IMR-90 (cell line): Measurements from ENCODE around the gene MRPS10. TPM values are rescaled to one million over a fixed set of nuclear protein-coding genes. Genes with fewer than 3 reads are reported as not detected.

Experiments used
- ATAC-seq: fragments of 200-7000 bp; cut with Tn5 transposase; 2 replicates; pipeline ENCODE4 v1.9.1; 2020; ENCODE audit warnings: low read depth, mild to moderate bottlenecking, moderate library complexity
- BruUV-seq: library from RNA; stranded (reverse); fragments of 400-500 nt; replicated peaks from 2 replicates; lab custom pipeline; 2021; lab: Mats Ljungman, UMichigan
- CTCF ChIA-PET: fragments of 300-600 bp; formaldehyde crosslinking; extraction: SDS; loops from one replicate; lab custom pipeline; 2021; ENCODE audit warnings: antibody characterized with exemption; lab: Yijun Ruan, JAX
- POLR2A ChIA-PET: fragments of 300-600 bp; sonication (Branson Sonifier 250); formaldehyde crosslinking; loops from one replicate; lab custom pipeline; 2022; ENCODE audit warnings: antibody characterized with exemption; ENCODE audit not compliant: unreplicated experiment; lab: Charles Lee
- DNase-seq: peaks from one replicate; pipeline ENCODE4 v3.0.0; 2013
- H2AFZ ChIP-seq: replicated peaks from 2 replicates; pipeline ENCODE3; 2013; ENCODE audit warnings: low read length, mild to moderate bottlenecking; ENCODE audit not compliant: poor library complexity
- H2AK5ac ChIP-seq: 2 replicates; pipeline ENCODE4 v1.6.1; 2013; ENCODE audit warnings: low read depth, low read length, inconsistent platforms
- H2AK9ac ChIP-seq: replicated peaks from 2 replicates; pipeline ENCODE3; 2013; ENCODE audit warnings: mild to moderate bottlenecking, low read depth, low read length, moderate library complexity; ENCODE audit not compliant: poor library complexity
- H2BK120ac ChIP-seq: 2 replicates; pipeline ENCODE4 v1.6.1; 2013; ENCODE audit warnings: low read depth, low read length, inconsistent platforms
- H2BK15ac ChIP-seq: 3 replicates; pipeline ENCODE4 v1.6.1; 2013; ENCODE audit warnings: low read depth, low read length, inconsistent platforms
- H2BK20ac ChIP-seq: 2 replicates; pipeline ENCODE4 v1.6.1; 2013; ENCODE audit warnings: low read depth, mild to moderate bottlenecking, inconsistent platforms, low read length, moderate library complexity
- H2BK5ac ChIP-seq: 2 replicates; pipeline ENCODE4 v1.6.1; 2013; ENCODE audit warnings: mild to moderate bottlenecking, low read depth, low read length, inconsistent platforms; ENCODE audit not compliant: poor library complexity, severe bottlenecking
- H3K14ac ChIP-seq: replicated peaks from 2 replicates; pipeline ENCODE4 v1.6.1; 2013; ENCODE audit warnings: low read depth, low read length, inconsistent platforms
- H3K18ac ChIP-seq: 2 replicates; pipeline ENCODE4 v1.6.1; 2013; ENCODE audit warnings: low read depth, low read length, control low read depth
- H3K23ac ChIP-seq: 2 replicates; pipeline ENCODE4 v1.6.1; 2013; ENCODE audit warnings: low read depth, low read length, inconsistent platforms
- H3K27ac ChIP-seq: 2 replicates; pipeline ENCODE4 v1.5.1; 2013; ENCODE audit warnings: mild to moderate bottlenecking, control low read depth, low read length; ENCODE audit not compliant: insufficient read depth
- H3K27me3 ChIP-seq: 2 replicates; pipeline ENCODE4 v1.6.1; 2013; ENCODE audit warnings: low read length; ENCODE audit not compliant: control insufficient read depth, insufficient read depth
- H3K36me3 ChIP-seq: 2 replicates; pipeline ENCODE4 v1.6.1; 2013; ENCODE audit warnings: low read length, mixed read lengths; ENCODE audit not compliant: control insufficient read depth, insufficient read depth
- H3K4ac ChIP-seq: 2 replicates; pipeline ENCODE4 v1.6.1; 2013; ENCODE audit warnings: low read depth, low read length, inconsistent platforms
- H3K4me1 ChIP-seq: 2 replicates; pipeline ENCODE4 v1.6.1; 2013; ENCODE audit warnings: low read length, mixed read lengths; ENCODE audit not compliant: control insufficient read depth, insufficient read depth
- H3K4me2 ChIP-seq: 2 replicates; pipeline ENCODE4 v1.6.1; 2013; ENCODE audit warnings: low read depth, mild to moderate bottlenecking, control low read depth, low read length, moderate library complexity
- H3K4me3 ChIP-seq: 2 replicates; pipeline ENCODE4 v1.5.1; 2013; ENCODE audit warnings: low read depth, mild to moderate bottlenecking, control low read depth, low read length, moderate library complexity; ENCODE audit not compliant: insufficient read depth
- H3K56ac ChIP-seq: 2 replicates; pipeline ENCODE4 v1.6.1; 2013; ENCODE audit warnings: low read length, inconsistent platforms; ENCODE audit not compliant: insufficient read depth; ENCODE audit errors: extremely low read depth
- H3K79me1 ChIP-seq, 2 experiments: 2 replicates each; pipeline ENCODE4 v1.6.1; 2013; ENCODE audit warnings: low read length in 2 of 2, inconsistent platforms in 1 of 2, low read depth in 1 of 2
- H3K9ac ChIP-seq: 2 replicates; pipeline ENCODE4 v1.6.1; 2013; ENCODE audit warnings: low read depth, low read length, control low read depth
- H3K9me1 ChIP-seq: 2 replicates; pipeline ENCODE4 v1.6.1; 2013; ENCODE audit warnings: low read length, inconsistent platforms; ENCODE audit not compliant: insufficient read depth
- H3K9me3 ChIP-seq: 2 replicates; pipeline ENCODE4 v1.6.1; 2013; ENCODE audit warnings: low read length; ENCODE audit not compliant: control insufficient read depth, insufficient read depth
- H4K20me1 ChIP-seq: 2 replicates; pipeline ENCODE4 v1.6.1; 2013; ENCODE audit warnings: low read length, inconsistent platforms; ENCODE audit not compliant: insufficient read depth
- H4K5ac ChIP-seq: 2 replicates; pipeline ENCODE4 v1.6.1; 2013; ENCODE audit warnings: mild to moderate bottlenecking, low read depth, low read length, control low read depth
- H4K8ac ChIP-seq, 2 experiments: 2 replicates each; pipeline ENCODE4 v1.6.1; 2013; ENCODE audit warnings: low read depth in 2 of 2, low read length in 2 of 2, control low read depth in 1 of 2, inconsistent platforms in 1 of 2
- H4K91ac ChIP-seq: 2 replicates; pipeline ENCODE4 v1.6.1; 2013; ENCODE audit warnings: low read depth, low read length, inconsistent platforms; ENCODE audit not compliant: insufficient read depth
- BHLHE40 ChIP-seq: fragments of 150-350 bp; IDR thresholded peaks from 2 replicates; pipeline ENCODE4 v1.6.1; 2016; ENCODE audit warnings: mild to moderate bottlenecking, low read depth, low read length
- CEBPB ChIP-seq: IDR thresholded peaks from 2 replicates; pipeline ENCODE4 v1.6.1; 2012; ENCODE audit warnings: low read depth, low read length, improper control_type of control experiment
- CHD1 ChIP-seq: IDR thresholded peaks from 2 replicates; pipeline ENCODE4 v1.6.1; 2012; ENCODE audit warnings: low read depth, low read length, improper control_type of control experiment
- FOS ChIP-seq: fragments of 150-350 bp; IDR thresholded peaks from 2 replicates; pipeline ENCODE4 v1.6.1; 2016; ENCODE audit warnings: low read depth, low read length
- MAZ ChIP-seq: IDR thresholded peaks from 2 replicates; pipeline ENCODE4 v1.6.1; 2012; ENCODE audit warnings: low read depth, mild to moderate bottlenecking, low read length, improper control_type of control experiment, moderate library complexity, borderline replicate concordance
- NFE2L2 ChIP-seq: fragments of 150-350 bp; IDR thresholded peaks from 2 replicates; pipeline ENCODE4 v1.6.1; 2016; ENCODE audit warnings: low read depth, mild to moderate bottlenecking, low read length
- RAD21 ChIP-seq: IDR thresholded peaks from 2 replicates; pipeline ENCODE4 v1.6.1; 2012; ENCODE audit warnings: low read length, improper control_type of control experiment
- RCOR1 ChIP-seq: IDR thresholded peaks from 2 replicates; pipeline ENCODE4 v1.6.1; 2012; ENCODE audit warnings: mild to moderate bottlenecking, low read length, improper control_type of control experiment; ENCODE audit not compliant: insufficient replicate concordance
- RFX5 ChIP-seq: IDR thresholded peaks from 2 replicates; pipeline ENCODE4 v1.8.0; 2012; ENCODE audit warnings: low read depth, mild to moderate bottlenecking, low read length, moderate library complexity
- SMC3 ChIP-seq: fragments of 150-350 bp; IDR thresholded peaks from 2 replicates; pipeline ENCODE4 v1.6.1; 2016; ENCODE audit warnings: low read depth, mild to moderate bottlenecking, antibody characterized with exemption, low read length, moderate library complexity
- WGBS, 2 experiments: methylation state at CpG; one replicate each; pipeline versions ENCODE4 v1.1.5 to v1.1.7; 2013; ENCODE audit warnings: missing lambda C conversion rate in 2 of 2; ENCODE audit not compliant: insufficient read length in 1 of 2; ENCODE audit errors: extremely low coverage in 2 of 2; 5-methylcytosine and 5-hydroxymethylcytosine counted together
- dilution Hi-C: fragments of 300-500 bp; cut with HindIII; formaldehyde crosslinking; loops from one replicate; pipeline ENCODE4 v1.14.3; 2018; ENCODE audit warnings: low sequenced_read_pairs; ENCODE audit not compliant: unreplicated experiment
- in situ Hi-C: fragments of 300-500 bp; cut with MboI; formaldehyde crosslinking; loops from 3 replicates; pipeline ENCODE4 v1.14.3; 2019; ENCODE audit warnings: low sequenced_read_pairs, inconsistent platforms, mixed read lengths
- intact Hi-C: fragments of 100-400 bp; cut with micrococcal nuclease; formaldehyde crosslinking; loops from 2 replicates; pipeline ENCODE4 v1.10.0; 2022
- polyA plus RNA-seq, 3 experiments: library from polyadenylated mRNA; depleted of rRNA; stranded (reverse); fragments of >200 nt; gene quantifications; 2 replicates each; pipeline ENCODE4 v1.2.3, GENCODE V29; 2012; ENCODE audit warnings: low replicate concordance in 1 of 3
- total RNA-seq: library from RNA; depleted of rRNA; stranded (reverse); fragments of >200 nt; gene quantifications from 2 replicates; pipeline ENCODE4 v1.2.3, GENCODE V29; 2012
- TF ChIP-seq, protein P1 (sequence below): fragments of 150-350 bp; IDR thresholded peaks from 2 replicates; pipeline ENCODE4 v1.6.1; 2016; ENCODE audit warnings: low read depth, mild to moderate bottlenecking, low read length, moderate library complexity, borderline replicate concordance
- TF ChIP-seq, protein P2 (sequence below): fragments of 150-350 bp; IDR thresholded peaks from 2 replicates; pipeline ENCODE4 v1.6.1; 2017; ENCODE audit warnings: mild to moderate bottlenecking, antibody characterized with exemption, low read length, low read depth
- TF ChIP-seq, protein P3 (sequence below): conservative IDR thresholded peaks from 2 replicates; pipeline ENCODE4 v1.5.1; 2012; ENCODE audit warnings: mild to moderate bottlenecking, low read depth, low read length, improper control_type of control experiment

Gene MRPS10
- total and polyA plus RNA-seq, 2 of the 4 experiments (the other 2 are of a cell fraction): 28.5 to 47.0 TPM

DNA sequence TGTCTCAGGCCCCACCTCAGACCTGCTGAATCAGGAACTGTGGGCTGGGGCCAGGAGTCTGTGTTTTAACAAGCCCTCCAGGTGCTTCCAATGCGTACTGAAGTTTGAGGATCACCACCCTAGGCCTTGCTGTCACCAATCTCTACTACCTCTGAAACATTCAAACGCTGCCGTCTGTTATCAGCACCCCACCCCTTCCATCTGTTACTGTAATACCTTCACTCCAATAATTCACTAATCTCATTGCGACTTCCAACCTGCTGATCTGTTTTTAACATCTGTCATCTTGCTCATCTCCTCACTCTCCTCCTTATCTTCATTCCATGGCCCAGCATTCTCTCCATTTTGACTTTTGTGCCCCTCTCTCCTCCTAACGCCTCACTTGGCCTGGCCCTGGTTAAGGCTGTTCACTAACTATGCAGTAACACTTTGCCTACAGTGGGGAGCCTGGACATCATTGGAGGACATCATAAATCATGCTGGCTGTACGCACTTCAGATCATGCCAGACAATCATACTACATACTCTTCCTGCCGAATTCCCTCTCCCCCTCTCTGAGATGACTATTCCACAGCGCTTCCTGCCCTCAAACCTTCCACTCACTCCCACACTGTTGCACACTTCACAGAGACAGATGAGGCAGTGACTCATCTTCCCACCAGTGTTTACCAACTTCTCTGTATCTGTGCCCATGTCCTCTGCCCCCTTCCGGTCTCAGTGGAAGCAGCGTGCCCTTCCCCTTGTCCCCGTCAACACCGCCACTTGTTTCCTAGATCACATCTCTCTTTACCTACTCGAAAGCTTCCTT, 19.9 kb downstream of the MRPS10 start:
- intact Hi-C loops (no loop called here), in situ Hi-C loops (no loop called here), dilution Hi-C loops (no loop called here)
- peak overlapping the region; percentile 43 to 91 for H4K8ac ChIP-seq
- peak overlapping the region; percentile 63 for H2AK9ac ChIP-seq
- peaks cover 0 to 21% of the 10 kb centered on the region in 2 experiments; a peak in 2 of 4 replicates for H3K79me1 ChIP-seq
- peak overlapping the region; percentile 73 for H2AFZ ChIP-seq
- TF ChIP-seq FOS (peak; percentile 93), MAZ (0 out of 2 replicates have a peak, but pooled peaks have one; percentile 42), RCOR1 (no peak), NFE2L2 (no peak), CHD1 (no peak), CEBPB (peak; percentile 72), BHLHE40 (peak; percentile 76; the same call in 1 of the 2 replicates), SMC3 (no peak), RFX5 (no peak), RAD21 (no peak)
- TF ChIP-seq, protein P1, sequence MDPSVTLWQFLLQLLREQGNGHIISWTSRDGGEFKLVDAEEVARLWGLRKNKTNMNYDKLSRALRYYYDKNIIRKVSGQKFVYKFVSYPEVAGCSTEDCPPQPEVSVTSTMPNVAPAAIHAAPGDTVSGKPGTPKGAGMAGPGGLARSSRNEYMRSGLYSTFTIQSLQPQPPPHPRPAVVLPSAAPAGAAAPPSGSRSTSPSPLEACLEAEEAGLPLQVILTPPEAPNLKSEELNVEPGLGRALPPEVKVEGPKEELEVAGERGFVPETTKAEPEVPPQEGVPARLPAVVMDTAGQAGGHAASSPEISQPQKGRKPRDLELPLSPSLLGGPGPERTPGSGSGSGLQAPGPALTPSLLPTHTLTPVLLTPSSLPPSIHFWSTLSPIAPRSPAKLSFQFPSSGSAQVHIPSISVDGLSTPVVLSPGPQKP: no peak
- TF ChIP-seq, protein P2, sequence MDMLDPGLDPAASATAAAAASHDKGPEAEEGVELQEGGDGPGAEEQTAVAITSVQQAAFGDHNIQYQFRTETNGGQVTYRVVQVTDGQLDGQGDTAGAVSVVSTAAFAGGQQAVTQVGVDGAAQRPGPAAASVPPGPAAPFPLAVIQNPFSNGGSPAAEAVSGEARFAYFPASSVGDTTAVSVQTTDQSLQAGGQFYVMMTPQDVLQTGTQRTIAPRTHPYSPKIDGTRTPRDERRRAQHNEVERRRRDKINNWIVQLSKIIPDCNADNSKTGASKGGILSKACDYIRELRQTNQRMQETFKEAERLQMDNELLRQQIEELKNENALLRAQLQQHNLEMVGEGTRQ: no peak
- TF ChIP-seq, protein P3, sequence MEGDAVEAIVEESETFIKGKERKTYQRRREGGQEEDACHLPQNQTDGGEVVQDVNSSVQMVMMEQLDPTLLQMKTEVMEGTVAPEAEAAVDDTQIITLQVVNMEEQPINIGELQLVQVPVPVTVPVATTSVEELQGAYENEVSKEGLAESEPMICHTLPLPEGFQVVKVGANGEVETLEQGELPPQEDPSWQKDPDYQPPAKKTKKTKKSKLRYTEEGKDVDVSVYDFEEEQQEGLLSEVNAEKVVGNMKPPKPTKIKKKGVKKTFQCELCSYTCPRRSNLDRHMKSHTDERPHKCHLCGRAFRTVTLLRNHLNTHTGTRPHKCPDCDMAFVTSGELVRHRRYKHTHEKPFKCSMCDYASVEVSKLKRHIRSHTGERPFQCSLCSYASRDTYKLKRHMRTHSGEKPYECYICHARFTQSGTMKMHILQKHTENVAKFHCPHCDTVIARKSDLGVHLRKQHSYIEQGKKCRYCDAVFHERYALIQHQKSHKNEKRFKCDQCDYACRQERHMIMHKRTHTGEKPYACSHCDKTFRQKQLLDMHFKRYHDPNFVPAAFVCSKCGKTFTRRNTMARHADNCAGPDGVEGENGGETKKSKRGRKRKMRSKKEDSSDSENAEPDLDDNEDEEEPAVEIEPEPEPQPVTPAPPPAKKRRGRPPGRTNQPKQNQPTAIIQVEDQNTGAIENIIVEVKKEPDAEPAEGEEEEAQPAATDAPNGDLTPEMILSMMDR: peak; percentile 32; the same call in 1 of the 2 replicates
- peaks cover 30% of the 10 kb centered on the region for H3K4me1 ChIP-seq
- peak overlapping the region; percentile 18; the same call in 1 of the 2 replicates for H3K9ac ChIP-seq
- peak overlapping the region; percentile 83 for H2BK20ac ChIP-seq
- 65% methylated on average over 9 of the region's 13 CpGs; no CpG with 5 or more reads in 1 of the 2 experiments for WGBS, 2 experiments
- H3K4me2 ChIP-seq: peak overlapping the region; percentile 56
- BruUV-seq: no TSS peak
- H2BK120ac ChIP-seq: peak overlapping the region; percentile 92
- H3K9me3 ChIP-seq: no peaks in the 10 kb centered on the region
- peak overlapping the region; percentile 88 for H3K14ac ChIP-seq
- H4K5ac ChIP-seq: peak overlapping the region; percentile 46
- DNase-seq: peak; percentile 90
- H3K56ac ChIP-seq: peak overlapping the region; percentile 19; the same call in 1 of the 2 replicates
- peaks cover 25% of the 10 kb centered on the region for H3K9me1 ChIP-seq
- H3K27me3 ChIP-seq: no peaks in the 10 kb centered on the region
- peak overlapping the region; percentile 78 for H3K18ac ChIP-seq
- H4K20me1 ChIP-seq: no peaks in the 10 kb centered on the region; the same call in 1 of the 2 replicates
- peak overlapping the region; percentile 93 for H3K4ac ChIP-seq
- H3K27ac ChIP-seq: peak overlapping the region; percentile 71
- ATAC-seq: peak; percentile 67
- CTCF ChIA-PET: no interaction called here
- H3K23ac ChIP-seq: peak overlapping the region; percentile 61
- H2BK15ac ChIP-seq: peak overlapping the region; percentile 98
- H2BK5ac ChIP-seq: peak overlapping the region; percentile 86
- H2AK5ac ChIP-seq: peak overlapping the region; percentile 96
- POLR2A ChIA-PET: no interaction called here
- peak overlapping the region; percentile 86 for H4K91ac ChIP-seq
- no peaks in the 10 kb centered on the region for H3K36me3 ChIP-seq
- no peak overlapping the region for H3K4me3 ChIP-seq
